Activated CD4-positive, alpha-beta T cell treated with anti-CD3 and anti-CD28 coated beads for 48 hours (primary cell): ENCODE measurements around the gene ZNF433.
A peak's percentile ranks its signal among the peaks of the same experiment; 100 is the strongest.

Experiments
- DNase-seq: peaks from one replicate; pipeline ENCODE4 v3.0.0-alpha.2; 2020

The ZNF433 gene

DNA sequence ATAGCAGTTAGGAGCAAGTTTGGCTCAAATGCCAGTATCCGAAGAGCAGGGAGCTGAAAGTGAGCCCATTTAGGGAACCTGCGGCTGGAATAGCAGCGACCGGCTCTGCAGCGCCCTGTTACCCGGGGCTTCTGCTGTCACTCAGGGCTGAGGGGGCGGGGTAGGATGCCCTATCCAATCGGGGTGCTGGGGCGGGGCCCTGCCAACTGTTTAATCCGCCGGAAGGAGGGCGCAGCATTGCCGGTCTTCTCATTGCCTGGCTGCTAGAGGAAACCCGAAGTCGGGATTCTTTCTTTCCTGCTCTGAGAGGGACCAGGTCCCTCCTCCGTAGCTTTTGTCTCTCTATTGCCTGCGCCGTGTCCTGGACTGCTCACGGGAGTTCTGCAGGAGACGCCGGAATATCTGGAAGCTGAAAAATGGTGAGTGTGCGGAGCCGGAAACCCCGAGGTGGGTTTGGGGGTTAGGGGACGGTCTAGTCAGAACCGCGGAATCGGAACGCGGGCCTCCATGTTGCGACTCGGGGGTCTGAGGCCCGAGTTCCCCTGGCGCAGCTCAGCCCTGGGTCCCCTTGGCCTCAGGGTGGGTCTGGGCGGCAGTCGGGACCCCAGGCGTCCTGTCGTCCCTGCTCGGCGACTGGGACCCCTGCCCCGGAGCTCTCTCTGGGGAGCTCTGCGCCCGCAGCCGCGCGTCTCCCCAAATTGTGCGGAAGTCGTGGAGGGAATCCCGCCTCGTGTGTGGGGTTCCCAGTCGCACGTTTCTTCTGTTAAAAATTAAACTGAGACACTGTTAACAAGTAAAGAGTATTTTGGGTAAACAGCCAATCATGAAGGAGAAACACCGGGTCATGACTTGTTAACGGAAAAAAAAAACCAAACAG lies 47.8 kb downstream of the ZNF433 start:
- DNase-seq = peak; percentile 98

DNA sequence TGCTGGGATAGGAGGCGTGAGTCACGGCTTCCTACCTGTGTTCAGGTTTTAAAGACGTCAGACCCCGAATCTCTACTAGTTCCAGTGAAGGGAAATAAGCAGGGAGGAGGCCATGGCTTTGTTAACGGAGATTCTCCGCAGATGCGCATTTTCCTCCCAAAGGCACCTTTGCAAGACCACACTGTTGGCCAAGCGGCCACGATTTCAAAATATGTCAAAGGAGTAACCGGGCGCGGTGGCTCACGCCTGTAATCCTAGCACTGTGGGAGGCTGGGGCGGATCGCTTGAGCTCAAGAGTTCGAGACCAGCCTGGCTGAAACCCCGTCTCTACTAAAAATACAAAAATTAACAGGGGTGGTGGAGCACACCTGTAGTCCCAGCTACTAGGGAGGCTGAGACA lies 48.7 kb downstream of the ZNF433 start:
- DNase-seq = no peak

GRCh38 chr19:11984986-11985385 lies 50.5 kb downstream of the ZNF433 start:
- peak; percentile 40 for DNase-seq

GRCh38 chr19:11982526-11982925 lies 53.0 kb downstream of the ZNF433 start:
- no peak for DNase-seq

DNA sequence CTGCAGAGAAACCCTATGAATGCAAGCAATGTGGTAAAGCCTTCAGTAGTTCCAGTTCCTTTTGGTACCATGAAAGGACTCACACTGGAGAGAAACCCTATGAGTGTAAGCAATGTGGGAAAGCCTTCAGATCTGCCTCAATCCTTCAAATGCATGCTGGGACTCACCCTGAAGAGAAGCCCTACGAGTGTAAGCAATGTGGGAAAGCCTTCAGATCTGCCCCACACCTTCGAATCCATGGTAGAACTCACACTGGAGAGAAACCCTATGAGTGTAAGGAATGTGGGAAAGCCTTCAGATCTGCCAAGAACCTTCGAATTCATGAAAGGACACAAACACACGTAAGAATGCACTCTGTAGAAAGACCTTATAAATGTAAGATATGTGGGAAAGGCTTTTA lies 56.0 kb downstream of the ZNF433 start:
- no peak for DNase-seq

GRCh38 chr19:11978492-11979100 lies 56.9 kb downstream of the ZNF433 start:
- DNase-seq = no peak

DNA sequence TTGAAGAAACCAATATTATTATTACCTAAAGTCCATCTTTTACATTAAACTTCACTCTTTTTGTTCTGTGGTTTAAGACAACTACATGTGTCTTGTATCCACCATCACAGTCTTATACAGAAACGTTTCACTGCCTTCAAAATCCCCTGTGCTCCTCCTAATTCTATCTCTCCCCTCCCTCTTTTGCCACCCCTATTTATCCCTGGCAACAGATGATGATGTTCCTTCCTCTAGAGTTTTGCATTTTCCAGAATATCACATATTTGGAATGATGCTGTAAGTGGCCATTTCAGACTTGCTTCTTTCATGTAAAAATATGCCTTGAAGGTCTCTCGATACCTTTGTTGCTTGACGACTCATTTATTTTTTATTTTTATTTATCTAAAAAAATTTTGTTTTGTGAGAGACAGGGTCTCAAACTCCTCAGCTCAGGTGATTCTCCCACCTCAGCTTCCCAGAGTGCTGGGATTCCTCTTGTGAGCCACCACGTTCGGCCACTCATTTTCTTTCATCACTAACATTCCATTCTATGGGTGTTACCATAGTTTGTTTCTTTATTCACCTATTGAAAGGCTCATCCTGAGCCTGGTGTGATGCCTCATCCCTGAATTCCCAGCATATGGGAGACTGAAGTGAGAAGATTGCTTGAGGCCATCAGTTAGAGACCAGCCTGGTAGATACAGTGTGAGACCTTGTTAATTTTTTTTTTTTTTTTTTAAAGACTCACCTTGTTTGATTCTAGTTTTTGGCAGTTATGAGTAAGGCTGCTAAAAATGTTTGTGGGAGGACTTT lies 62.3 kb downstream of the ZNF433 start:
- DNase-seq = no peak

DNA sequence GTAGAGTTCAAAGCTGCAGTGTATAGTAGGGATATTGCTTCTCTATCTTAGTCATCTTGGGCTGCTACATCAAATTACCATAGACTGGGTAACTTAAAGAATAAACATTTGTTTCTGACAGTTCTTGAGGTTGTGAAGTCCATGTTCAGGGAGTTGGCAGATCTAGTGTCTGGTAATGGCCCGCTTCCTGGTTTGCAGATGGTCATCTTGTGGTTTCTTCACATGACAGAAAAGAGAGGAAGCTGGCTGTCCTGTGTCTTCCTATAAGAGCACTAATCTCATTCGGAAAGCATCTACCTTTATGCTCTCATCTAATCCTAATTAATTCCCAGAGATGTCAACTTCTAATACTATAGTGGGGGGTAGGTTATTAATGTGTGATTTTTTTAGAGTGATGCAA lies 64.4 kb downstream of the ZNF433 start:
- no peak for DNase-seq

GRCh38 chr19:11970174-11970573 lies 65.3 kb downstream of the ZNF433 start:
- no peak for DNase-seq

DNA sequence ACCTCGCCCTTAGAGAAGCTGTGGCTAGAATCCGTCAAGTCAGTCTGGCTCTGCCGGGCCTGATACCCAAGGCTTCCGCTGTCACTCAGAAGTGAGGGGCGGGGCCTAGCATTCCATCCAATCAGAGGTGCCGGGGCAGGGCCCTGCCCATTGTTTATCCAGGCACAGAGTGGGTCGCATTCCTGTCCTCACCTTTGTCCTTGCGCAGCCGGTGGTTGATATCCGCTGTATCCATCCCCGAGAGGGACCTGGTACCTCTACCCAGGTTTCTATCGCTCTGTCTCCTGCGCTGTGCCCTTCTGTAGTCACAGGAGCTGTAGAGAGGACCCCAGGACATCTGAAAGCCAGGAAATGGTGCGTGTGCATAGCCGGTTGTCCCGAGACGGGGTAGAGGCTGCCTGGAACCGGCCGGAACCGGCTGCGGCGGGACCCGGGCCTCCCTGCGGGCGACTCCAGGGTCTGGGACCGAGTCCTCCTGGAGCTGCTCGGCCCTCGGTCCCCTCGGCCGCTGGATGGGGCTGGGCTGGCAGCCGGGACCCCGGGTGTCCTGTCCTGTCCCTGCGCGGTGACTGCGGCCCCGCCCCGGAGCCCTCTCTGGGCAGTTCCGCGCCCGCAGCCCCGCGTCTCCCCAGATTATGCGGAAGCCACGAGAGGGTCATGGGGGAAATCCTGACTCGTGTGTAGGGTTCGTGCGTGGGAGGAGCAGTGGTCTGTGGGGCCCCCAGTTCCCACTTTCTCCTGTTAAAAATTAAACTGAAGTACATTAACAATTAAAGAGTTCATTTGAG lies 70.4 kb downstream of the ZNF433 start, which contains the start of gene ZNF763:
ZNF763 (plus strand) TSS at position 183 of the 788 bp plus-strand sequence; CDS start at position 352, 169 bp downstream.
- DNase-seq = peak; percentile 93
